CD14-positive monocyte (primary cell): ENCODE measurements around the gene ANKRD28. TPM values are rescaled to one million over a fixed set of nuclear protein-coding genes. Genes with fewer than 3 reads are reported as not detected.

Experiments used
- DNase-seq, 3 donors: peaks; one replicate each; pipeline ENCODE4 v3.0.0-alpha.2; 2011 to 2022
- H2AFZ ChIP-seq: 2 replicates; pipeline ENCODE4 v1.6.0; 2012; ENCODE audit warnings: mild to moderate bottlenecking, low read depth, low read length, inconsistent platforms; ENCODE audit not compliant: insufficient read depth, poor library complexity, severe bottlenecking
- H3K27ac ChIP-seq, 2 donors: 1 replicate in 1 of 2; 2 replicates in 1 of 2; pipeline ENCODE4 v1.5.1; 2012 to 2013; ENCODE audit warnings: low read length in 2 of 2, control low read depth in 1 of 2, inconsistent platforms in 1 of 2, low read depth in 1 of 2, mild to moderate bottlenecking in 1 of 2
- H3K27me3 ChIP-seq, 2 donors: one replicate each; pipeline versions ENCODE4 v1.6.0 to v1.6.1; 2011 to 2013; ENCODE audit warnings: low read length in 2 of 2; ENCODE audit not compliant: control insufficient read depth in 2 of 2, insufficient read depth in 2 of 2
- H3K36me3 ChIP-seq, 2 donors: replicated peaks in 1 of 2; 1 replicate in 1 of 2; 2 replicates in 1 of 2; pipeline versions ENCODE4 v1.5.1 to v1.6.1; 2012 to 2013; ENCODE audit warnings: low read length in 2 of 2, control low read depth in 1 of 2, inconsistent platforms in 1 of 2, mild to moderate bottlenecking in 1 of 2; ENCODE audit not compliant: insufficient read depth in 2 of 2, control insufficient read depth in 1 of 2
- H3K4me1 ChIP-seq, 2 donors: 1 replicate in 1 of 2; 2 replicates in 1 of 2; pipeline versions ENCODE4 v1.5.1 to v1.6.1; 2012 to 2013; ENCODE audit warnings: low read length in 2 of 2, control low read depth in 1 of 2, inconsistent platforms in 1 of 2, mild to moderate bottlenecking in 1 of 2, moderate library complexity in 1 of 2; ENCODE audit not compliant: insufficient read depth in 2 of 2, control insufficient read depth in 1 of 2
- H3K4me2 ChIP-seq: replicated peaks from 2 replicates; pipeline ENCODE3; 2012; ENCODE audit warnings: low read length, moderate library complexity, mild to moderate bottlenecking; ENCODE audit not compliant: poor library complexity, severe bottlenecking; ENCODE audit errors: extremely low read depth
- H3K4me3 ChIP-seq, 3 experiments: fragments of 200-600 bp in 1 of 3; sonication (generic) in 1 of 3; replicated peaks in 1 of 3; 1 replicate in 2 of 3; 2 replicates in 1 of 3; pipeline ENCODE4 v1.5.1; 2011 to 2013; ENCODE audit warnings: low read length in 3 of 3, mild to moderate bottlenecking in 3 of 3, control low read depth in 2 of 3, low read depth in 2 of 3, inconsistent platforms in 1 of 3, moderate library complexity in 1 of 3
- H3K79me2 ChIP-seq: 2 replicates; pipeline ENCODE4 v1.6.0; 2012; ENCODE audit warnings: mild to moderate bottlenecking, control low read depth, inconsistent platforms, low read length, moderate library complexity; ENCODE audit not compliant: insufficient read depth
- H3K9ac ChIP-seq: 2 replicates; pipeline ENCODE4 v1.6.0; 2017; ENCODE audit warnings: low read length, mild to moderate bottlenecking; ENCODE audit not compliant: insufficient read depth, poor library complexity, severe bottlenecking
- H3K9me3 ChIP-seq, 2 donors: replicated peaks in 1 of 2; 1 replicate in 1 of 2; 2 replicates in 1 of 2; pipeline versions ENCODE4 v1.5.1 to v1.6.1; 2012 to 2013; ENCODE audit warnings: low read length in 2 of 2, control low read depth in 1 of 2; ENCODE audit not compliant: control insufficient read depth in 1 of 2, insufficient read depth in 1 of 2
- H4K20me1 ChIP-seq: 2 replicates; pipeline ENCODE4 v1.6.0; 2012; ENCODE audit warnings: mild to moderate bottlenecking, low read length, control low read depth, moderate library complexity; ENCODE audit not compliant: insufficient read depth
- H3K27ac Mint-ChIP-seq, 7 donors: one replicate each; pipeline ENCODE4 v1.8.0; 2020; ENCODE audit warnings: mild to moderate bottlenecking in 7 of 7, mixed read lengths in 7 of 7, moderate library complexity in 6 of 7, inconsistent platforms in 2 of 7
- H3K27me3 Mint-ChIP-seq, 3 donors: one replicate each; pipeline ENCODE4 v1.8.0; 2021 to 2022; ENCODE audit warnings: low read depth in 3 of 3, mild to moderate bottlenecking in 3 of 3, mixed read lengths in 3 of 3, moderate library complexity in 3 of 3, inconsistent platforms in 1 of 3
- H3K36me3 Mint-ChIP-seq, 2 donors: one replicate each; pipeline ENCODE4 v1.8.0; 2020; ENCODE audit warnings: mixed read lengths in 2 of 2, inconsistent platforms in 1 of 2, mild to moderate bottlenecking in 1 of 2
- H3K4me1 Mint-ChIP-seq: one replicate; pipeline ENCODE4 v1.8.0; 2020; ENCODE audit warnings: mild to moderate bottlenecking, mixed read lengths
- H3K4me3 Mint-ChIP-seq, 2 donors: one replicate each; pipeline ENCODE4 v1.8.0; 2020; ENCODE audit warnings: mild to moderate bottlenecking in 2 of 2, mixed read lengths in 2 of 2, moderate library complexity in 1 of 2
- H3K9me3 Mint-ChIP-seq, 7 donors: one replicate each; pipeline ENCODE4 v1.8.0; 2020 to 2022; ENCODE audit warnings: mixed read lengths in 7 of 7, mild to moderate bottlenecking in 6 of 7, moderate library complexity in 6 of 7, inconsistent platforms in 2 of 7
- WGBS: methylation state at CpG from one replicate; pipeline ENCODE4 v1.1.5; 2013; ENCODE audit warnings: missing lambda C conversion rate; ENCODE audit not compliant: insufficient coverage; 5-methylcytosine and 5-hydroxymethylcytosine counted together
- intact Hi-C, 2 donors: fragments of 100-400 bp; cut with micrococcal nuclease; formaldehyde crosslinking; loops; one replicate each; pipeline versions ENCODE4 v1.15.0 to v1.15.1; 2023
- polyA plus RNA-seq, 3 donors: library from polyadenylated mRNA; depleted of rRNA in 1 of 3; unstranded in 2 of 3; stranded (reverse) in 1 of 3; fragments of 300-500 nt in 2 of 3; fragments of >200 nt in 1 of 3; fragmentation: Illumina TruSeq in 2 of 3; gene quantifications; 1 replicate in 2 of 3; 2 replicates in 1 of 3; pipeline ENCODE4 v1.2.3, GENCODE V29; 2012 to 2021
- TF ChIP-seq, protein P1 (sequence below): fragments of 200-600 bp; IDR thresholded peaks from one replicate; pipeline ENCODE4 v1.8.0; 2022; ENCODE audit warnings: antibody characterized with exemption, mild to moderate bottlenecking

Gene ANKRD28
- polyA plus RNA-seq, 3 donors: 5.9 to 11.5 (median 7.9) TPM

DNA sequence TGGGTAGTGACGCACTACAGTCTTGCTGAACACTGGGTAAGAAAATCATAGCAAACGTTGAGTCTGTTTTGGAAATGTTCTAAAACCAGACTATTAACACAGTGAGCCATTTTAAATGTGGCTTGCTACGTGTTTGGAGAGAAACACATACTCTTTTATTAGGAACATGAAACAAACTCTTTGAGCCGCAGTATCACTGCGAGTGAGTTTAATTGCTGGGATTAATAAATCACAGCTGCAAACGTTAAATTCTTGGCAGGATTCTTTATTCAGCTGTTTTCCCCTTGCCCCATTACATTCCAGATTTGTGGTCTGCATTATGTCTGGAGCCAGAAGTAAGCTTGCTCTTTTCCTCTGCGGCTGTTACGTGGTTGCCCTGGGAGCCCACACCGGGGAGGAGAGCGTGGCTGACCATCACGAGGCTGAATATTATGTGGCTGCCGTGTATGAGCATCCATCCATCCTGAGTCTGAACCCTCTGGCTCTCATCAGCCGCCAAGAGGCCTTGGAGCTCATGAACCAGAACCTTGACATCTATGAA is 162.6 kb downstream of the ANKRD28 start:
- no peak overlapping the region for H3K4me3 Mint-ChIP-seq
- Histone ChIP-seq H3K4me1 (peaks cover 12 to 16% of the 10 kb centered on the region in 2 donors), H3K4me3 (no peak overlapping the region), H3K27me3 (no peaks in the 10 kb centered on the region), H4K20me1 (no peaks in the 10 kb centered on the region), H3K4me2 (no peak overlapping the region), H3K79me2 (no peaks in the 10 kb centered on the region), H2AFZ (no peak overlapping the region), H3K9ac (no peak overlapping the region), H3K36me3 (no peaks in the 10 kb centered on the region), H3K9me3 (no peaks in the 10 kb centered on the region), H3K27ac (peak overlapping the region in 1 of 2 donors; percentile 87)
- H3K36me3 Mint-ChIP-seq: peaks cover 10 to 19% of the 10 kb centered on the region in 2 donors
- peaks cover 0 to 2% (median 2%) of the 10 kb centered on the region in 3 donors for H3K27me3 Mint-ChIP-seq
- no peak for DNase-seq
- intact Hi-C loops: loop anchor here in 1 of 2 donors (10.0 kb wide), 1 partner anchor 50 kb away; no protein-coding TSS in a partner anchor
- peak overlapping the region in 6 of 7 donors; percentile 81 to 98 (median 93) for H3K27ac Mint-ChIP-seq
- 96% methylated on average over 9 of the region's 13 CpGs for WGBS
- H3K4me1 Mint-ChIP-seq: peaks cover 28% of the 10 kb centered on the region
- TF ChIP-seq, protein P1, sequence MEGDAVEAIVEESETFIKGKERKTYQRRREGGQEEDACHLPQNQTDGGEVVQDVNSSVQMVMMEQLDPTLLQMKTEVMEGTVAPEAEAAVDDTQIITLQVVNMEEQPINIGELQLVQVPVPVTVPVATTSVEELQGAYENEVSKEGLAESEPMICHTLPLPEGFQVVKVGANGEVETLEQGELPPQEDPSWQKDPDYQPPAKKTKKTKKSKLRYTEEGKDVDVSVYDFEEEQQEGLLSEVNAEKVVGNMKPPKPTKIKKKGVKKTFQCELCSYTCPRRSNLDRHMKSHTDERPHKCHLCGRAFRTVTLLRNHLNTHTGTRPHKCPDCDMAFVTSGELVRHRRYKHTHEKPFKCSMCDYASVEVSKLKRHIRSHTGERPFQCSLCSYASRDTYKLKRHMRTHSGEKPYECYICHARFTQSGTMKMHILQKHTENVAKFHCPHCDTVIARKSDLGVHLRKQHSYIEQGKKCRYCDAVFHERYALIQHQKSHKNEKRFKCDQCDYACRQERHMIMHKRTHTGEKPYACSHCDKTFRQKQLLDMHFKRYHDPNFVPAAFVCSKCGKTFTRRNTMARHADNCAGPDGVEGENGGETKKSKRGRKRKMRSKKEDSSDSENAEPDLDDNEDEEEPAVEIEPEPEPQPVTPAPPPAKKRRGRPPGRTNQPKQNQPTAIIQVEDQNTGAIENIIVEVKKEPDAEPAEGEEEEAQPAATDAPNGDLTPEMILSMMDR: no peak
- H3K9me3 Mint-ChIP-seq: no peaks in the 10 kb centered on the region

- intact Hi-C loops: loop anchor here (5.0 to 10.0 kb wide), 2 partner anchors 50 to 178 kb away; no protein-coding TSS in a partner anchor
- H3K9me3 ChIP-seq: no peaks in the 10 kb centered on the region
- Mint-ChIP-seq H3K36me3 (peaks cover 10 to 19% of the 10 kb centered on the region in 2 donors), H3K27ac (no peak overlapping the region), H3K27me3 (peaks cover 0 to 2% (median 2%) of the 10 kb centered on the region in 3 donors), H3K9me3 (no peaks in the 10 kb centered on the region), H3K4me3 (no peak overlapping the region), H3K4me1 (peaks cover 30% of the 10 kb centered on the region)
- DNase-seq: no peak
- H3K27me3 ChIP-seq: no peaks in the 10 kb centered on the region
- H3K4me2 ChIP-seq: no peak overlapping the region
- TF ChIP-seq, protein P1: no peak
- no peaks in the 10 kb centered on the region for H4K20me1 ChIP-seq
- no peaks in the 10 kb centered on the region for H3K36me3 ChIP-seq
- H3K79me2 ChIP-seq: no peaks in the 10 kb centered on the region
- WGBS: 100% methylated on average over 1 of the region's 2 CpGs
- no peak overlapping the region for H2AFZ ChIP-seq
- H3K4me1 ChIP-seq: peaks cover 12 to 17% of the 10 kb centered on the region in 2 donors
- no peak overlapping the region for H3K9ac ChIP-seq
- H3K4me3 ChIP-seq: no peak overlapping the region
- no peak overlapping the region for H3K27ac ChIP-seq
Measured at GRCh38 chr3:15634671-15635070, 163.1 kb downstream of the ANKRD28 start.
